22Rv1 (cell line): ENCODE data around the gene LRR1.

ENCODE experiments used
- CTCF ChIP-seq: fragments of 450-650 bp; IDR thresholded peaks from 2 replicates; pipeline ENCODE4 v1.5.1; 2017; ENCODE audit warnings: mild to moderate bottlenecking
- ZFX ChIP-seq: fragments of 450-650 bp; IDR thresholded peaks from 2 replicates; pipeline ENCODE4 v1.6.1; 2017; ENCODE audit warnings: antibody characterized with exemption, borderline replicate concordance

DNA sequence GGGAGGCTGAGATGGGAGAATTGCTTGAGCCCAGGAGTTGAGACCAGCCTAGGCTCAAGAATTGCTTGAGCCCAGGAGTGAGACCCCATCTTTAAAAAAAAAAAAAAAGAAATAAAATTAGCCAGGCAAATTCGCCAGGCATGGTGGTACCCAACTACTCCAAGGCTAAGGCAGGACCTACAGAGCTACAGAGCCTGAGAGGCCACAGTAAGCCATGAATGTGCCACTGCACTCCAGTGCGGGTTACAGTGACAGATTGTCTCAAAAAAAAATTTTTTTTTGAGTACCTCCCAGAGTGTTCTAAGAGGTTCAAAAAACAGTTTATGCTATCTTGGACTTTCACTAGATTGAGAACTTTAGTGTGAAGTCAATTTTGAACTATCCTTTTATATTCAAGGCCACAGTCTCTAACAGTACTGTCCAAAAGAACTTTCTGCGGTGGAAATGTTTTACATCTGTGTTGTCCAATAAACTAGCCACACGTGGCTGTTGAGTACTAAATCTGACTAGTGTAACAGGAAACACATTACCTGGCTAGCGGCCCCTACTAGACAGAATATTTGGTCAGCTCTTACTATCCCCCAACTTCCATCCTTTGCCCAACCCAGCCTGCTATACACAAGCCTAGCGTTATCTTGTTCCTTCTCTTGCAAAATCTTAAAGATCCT is 19.2 kb downstream of the LRR1 start:
- TF ChIP-seq CTCF (no peak), ZFX (no peak)
